Fibroblast of the conjunctiva (primary cell): ENCODE results near the gene NDUFV3.
"Not testable (repeated sequence)": the region's sequence is repeated elsewhere in the genome, so short reads cannot be mapped to it uniquely, and the experiment has no call there.

Experiments used
- DNase-seq: peaks from one replicate; pipeline ENCODE4 v3.0.0-alpha.2; 2010; ENCODE audit warnings: low read depth

NDUFV3 gene

DNA sequence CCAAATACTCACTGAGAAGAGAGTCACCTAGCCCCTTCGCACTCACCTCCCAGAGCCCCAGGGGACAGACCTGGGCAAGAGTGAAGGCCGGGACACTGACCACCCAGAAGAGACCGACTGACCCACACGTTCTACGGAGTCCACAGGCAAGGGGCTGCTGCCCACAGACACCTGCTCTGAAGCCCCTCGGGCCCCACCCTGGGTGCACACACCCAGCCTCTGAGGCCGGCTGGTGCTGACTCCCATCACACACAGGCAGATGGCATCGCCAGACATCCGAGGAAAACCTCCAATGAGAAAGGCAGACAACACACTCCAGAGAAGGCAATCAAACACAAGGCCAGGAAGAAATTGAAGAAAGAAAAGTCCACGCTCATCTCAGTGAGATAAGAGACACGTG, 35.9 kb upstream of the NDUFV3 start:
- no peak for DNase-seq

DNA sequence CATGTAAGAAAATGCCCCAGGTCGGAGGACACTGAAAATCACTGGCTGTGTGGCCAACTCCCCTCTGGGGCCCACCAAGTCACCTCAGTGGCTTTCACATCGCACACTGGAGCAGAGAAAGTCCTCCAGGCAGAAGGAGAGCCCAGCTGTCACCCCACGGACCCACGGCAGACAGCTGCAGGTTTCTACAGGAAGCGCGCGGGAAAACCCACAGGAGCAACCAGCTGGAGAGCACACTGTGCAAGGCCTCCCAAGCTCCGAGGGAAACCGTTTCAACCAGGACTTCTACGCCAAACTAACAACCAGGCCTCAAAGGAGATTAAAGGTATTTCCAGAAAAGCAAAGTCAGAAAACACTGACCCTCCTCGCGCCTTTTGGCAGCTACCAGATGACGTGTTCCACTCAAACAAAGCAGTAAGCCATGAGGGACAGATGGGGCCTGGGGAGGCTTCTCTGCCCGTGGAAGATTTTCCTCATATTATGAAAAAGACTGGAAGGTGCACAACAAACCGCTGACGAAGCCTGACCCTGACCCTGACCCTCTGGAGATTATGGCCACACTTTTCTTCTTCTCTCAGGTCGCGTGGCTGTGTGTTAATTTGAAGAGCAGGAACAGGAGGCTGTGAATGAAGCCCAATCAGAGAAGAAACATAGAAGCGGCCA, 34.8 kb upstream of the NDUFV3 start:
- no peak for DNase-seq

DNA sequence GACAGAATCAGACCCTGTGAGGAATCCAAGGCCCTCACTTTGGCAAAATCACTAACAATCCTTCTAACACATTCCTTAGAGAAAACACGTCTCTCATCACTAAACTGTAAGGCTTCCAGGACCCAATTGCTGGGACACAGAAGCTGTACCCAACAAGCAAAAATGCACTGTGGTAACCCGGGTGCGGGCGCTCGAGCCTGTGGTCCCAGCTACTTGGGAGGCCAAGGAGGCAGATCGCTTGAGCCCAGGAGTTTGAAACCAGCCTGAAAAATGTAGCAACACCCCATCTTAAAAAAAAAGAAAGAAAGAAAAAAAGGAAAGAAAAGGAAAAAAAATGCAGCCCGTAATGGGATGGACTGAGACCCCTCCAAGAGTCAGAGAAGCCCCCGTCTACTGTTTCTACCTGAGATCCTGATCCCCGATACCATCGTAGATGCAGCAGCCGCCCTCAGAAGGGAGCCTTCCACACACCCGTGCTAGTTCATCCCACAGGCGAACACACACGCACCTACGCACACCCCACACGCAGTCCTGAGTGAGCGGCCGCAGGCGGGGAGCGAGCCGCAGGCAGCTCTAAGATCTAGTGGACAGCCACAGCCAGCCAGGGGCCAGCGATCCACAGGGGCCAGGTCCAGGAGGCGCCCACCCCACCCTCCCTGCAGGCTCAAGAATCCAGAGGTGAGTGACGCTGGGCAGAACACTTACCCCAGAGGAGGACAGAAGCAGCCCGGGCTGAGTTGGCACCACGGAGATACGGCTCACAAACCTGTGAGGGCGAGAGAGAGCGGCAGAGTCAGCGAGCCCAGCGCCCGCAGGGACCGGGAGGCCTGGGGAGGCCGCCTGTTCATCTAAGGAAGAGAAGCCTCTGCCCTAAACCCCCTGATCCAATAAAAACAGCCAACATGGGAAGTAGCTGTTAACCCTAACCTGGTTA, 33.9 kb upstream of the NDUFV3 start:
- DNase-seq: no peak

DNA sequence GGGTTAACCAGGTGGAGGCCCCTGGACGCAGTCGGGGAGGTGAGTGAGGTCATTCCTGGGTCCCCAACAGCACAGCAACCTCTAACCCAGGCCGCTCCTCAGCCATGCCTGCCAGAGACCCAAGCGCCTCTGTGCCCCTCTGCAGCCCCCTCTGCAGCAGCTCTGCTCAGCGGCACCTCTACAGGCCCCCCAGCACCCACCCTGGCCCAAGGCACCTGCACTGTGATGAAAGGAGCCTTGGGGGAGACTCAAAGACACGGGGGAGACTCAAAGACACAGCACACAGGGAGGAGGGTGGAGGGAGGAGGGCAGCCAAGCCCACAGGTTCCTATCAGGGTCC, 33.2 kb upstream of the NDUFV3 start:
- DNase-seq: no peak

DNA sequence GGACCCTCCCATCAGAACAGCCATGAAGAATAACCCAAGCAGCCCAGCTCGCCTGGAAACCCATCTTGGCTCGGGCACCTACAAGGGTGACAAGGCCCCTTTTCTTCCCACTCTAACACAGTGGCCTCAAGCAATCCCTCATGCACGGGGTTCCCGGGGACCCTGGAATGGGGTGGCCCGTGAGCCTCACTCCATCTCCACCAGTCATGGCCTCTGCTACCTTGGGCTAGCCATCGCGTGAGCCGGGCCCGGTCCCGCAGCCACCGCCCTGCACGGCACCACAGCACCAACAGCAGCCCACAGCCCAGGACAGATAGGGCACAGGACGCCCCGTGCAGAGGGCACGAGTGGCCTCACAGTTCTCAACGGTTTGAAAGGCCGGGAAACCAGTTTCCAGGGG, 32.8 kb upstream of the NDUFV3 start:
- no peak for DNase-seq

DNA sequence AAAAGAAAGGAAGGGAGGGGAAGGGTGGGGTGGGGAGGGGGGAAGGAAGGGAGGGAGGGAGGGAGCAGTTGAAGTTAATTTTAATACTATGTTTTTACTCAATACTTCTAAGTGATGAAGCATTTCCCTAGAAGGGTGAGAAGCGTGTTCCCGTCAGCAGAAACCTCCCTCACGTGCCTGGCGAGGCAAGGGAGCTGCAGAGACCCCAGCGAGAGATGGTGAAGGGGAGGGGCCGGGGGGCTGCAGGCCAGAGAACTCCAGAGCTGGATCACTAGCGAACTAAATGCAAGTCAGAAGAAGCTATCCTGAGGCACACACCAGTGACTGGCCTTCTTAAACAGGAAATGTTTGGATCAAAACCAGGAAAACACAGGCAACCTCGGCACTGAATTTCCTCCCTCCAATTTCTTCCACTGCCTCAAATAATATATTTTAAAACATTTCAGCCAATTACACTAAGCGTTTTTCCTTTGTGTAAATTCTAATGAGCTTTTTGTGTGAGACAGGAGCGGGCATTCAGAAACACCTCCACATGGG, 31.7 kb upstream of the NDUFV3 start:
- DNase-seq: no peak

DNA sequence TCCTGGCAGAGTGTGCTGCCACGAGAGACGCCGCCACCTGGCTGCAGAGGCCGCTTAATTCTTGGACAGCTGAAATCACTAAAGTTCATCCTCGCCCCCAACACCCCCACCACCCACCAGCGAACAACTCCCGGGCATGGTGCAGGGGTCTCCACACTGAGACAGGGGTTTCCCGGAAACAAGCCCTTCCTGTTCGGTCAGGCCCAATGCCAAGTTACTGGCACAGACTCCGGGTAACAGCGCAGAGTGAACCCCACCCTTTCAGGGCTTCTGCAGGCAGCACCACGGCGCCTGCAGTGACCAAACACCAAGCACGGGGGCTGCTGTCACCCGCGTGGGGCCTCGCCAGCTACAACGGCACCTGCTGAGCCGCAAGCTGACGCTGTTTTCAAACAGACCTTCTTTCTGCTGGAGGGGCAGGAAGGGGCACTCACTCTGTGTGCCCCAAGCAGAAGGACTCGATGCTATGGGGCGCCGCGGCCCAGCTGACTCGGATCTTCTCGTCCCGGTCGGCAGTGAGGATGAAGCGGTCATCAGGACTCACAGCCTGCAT, 31.2 kb upstream of the NDUFV3 start:
- DNase-seq: no peak

DNA sequence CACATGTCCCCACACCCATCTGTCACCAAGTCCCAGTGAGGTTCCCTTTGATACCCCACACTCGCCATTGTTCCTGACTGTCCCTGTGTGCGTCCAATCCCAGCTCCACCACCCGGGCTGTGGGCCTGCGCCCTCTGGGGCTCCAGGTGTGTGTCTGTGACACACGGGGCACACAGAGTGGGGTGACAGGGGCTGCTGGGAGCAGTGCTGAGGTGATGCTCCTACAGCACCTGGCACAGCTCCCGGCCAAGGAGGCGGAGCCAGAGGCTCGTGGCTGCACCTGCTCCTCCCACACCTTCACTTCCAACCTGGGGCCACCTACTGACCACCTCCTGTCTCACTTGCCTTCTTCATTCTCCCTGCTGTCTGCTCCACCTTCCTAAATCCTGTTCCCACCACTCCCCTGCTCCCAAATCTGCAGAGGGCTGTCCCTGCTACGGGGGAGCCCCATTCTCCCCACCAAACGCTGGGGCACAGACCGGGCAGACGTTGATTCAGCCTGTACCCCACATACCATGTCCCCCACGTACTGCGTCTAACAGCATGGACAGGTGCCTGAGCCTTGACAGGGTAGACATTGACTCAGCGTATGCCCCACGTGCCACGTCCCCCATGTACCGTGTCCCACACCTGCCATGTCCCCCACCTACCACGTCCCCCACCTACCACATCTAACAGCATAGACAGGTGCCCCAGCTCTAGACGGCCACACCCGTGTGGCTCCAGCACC, 30.2 kb upstream of the NDUFV3 start:
- no peak for DNase-seq

DNA sequence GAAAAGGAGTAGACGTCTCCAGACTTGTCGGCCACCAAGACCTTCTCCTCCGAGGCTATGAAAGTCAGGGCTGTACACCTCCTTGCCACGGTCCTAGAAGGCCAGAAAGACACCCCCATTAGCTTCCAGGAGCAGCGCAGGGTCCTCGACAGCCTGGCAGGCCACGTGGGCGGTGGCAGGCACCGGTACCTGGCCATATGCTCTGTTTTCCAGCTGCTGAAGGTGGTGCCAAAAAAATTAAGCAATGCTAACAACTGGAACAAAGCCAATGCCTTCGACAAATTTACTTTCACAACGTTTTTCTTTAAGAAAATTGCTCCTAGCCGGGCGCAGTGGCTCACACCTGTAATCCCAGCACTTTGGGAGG, 29.6 kb upstream of the NDUFV3 start:
- no peak for DNase-seq

DNA sequence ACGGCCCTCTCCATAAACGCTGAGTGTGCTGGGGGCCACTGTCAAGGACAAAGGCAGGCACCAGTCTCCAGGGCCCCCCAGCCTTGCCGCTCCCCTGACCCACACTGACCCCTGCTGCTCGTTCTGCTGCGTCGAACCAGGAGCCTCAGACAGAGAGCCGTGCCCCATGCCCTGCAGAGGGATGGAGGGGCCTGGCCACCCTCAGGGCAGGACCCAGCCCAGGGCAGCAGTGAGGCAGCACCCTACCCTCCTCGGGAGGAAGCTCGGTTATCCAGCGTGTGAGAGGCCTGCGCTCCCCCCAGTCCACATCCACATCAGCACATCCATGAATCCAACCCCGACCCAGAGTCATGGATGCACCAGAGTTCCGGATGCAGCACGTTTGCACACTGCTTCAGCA, 28.8 kb upstream of the NDUFV3 start:
- no peak for DNase-seq

DNA sequence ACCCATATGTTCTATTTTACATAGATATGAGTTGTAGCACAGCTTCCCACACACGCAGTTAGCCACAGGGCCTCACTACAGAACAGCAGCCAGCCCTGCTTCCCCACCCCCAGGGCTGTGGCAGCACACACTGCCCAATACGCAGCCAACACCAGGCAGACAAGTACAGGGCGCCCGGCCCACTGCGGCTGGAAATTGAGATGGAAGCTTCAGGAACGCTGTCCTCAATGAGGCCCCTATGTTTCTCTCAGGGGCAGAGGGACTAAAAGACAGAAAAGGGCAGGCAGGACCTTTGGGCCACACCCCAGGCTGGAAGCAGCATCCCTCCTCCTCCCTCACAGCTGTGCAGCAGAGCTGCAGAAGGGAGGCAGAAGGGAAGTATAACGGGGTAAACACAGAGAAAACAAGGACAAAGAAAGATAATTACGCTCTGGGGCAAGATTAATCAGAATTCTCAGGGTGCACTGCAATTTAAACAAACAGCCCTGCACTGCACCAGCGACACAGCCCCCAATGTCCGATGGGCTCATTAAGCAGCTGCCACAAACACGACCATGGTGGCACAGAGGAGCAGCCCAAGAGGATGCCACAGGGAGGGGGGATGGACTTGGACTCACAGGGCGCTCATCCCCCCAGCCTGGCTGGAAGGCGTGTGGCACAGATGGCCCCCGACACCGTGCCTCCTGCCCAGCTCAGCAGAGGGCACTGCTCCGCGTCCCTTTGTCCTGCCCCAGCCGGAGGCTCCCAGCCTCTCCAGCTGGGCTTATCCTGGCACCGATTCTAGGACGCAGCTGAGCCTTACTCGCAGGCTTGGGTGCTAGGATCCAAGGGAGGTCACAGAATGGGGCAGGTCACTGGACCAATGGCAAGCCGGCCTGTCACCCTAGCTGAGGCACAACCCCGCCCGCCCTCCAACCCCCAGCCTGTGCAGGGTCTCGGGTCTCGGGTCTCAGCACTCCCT, 28.0 kb upstream of the NDUFV3 start:
- no peak for DNase-seq

DNA sequence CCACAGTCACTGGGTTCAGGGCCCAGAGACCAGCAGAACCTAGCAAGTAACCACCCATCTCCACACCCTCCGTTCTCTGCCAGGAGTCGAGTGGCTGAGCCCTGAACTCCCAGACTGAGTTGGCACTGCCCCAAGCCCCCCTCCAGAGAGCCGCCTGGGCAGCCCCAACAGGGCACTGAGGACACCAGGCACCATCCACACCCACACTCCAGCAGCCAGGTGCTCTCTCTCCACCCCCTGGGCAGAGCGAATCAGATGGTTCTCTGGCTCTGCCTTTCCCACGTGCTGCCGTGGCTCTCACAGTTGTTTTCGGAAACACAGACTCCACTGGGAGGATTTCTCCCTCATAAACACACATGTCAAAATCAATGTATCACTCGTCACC, 27.3 kb upstream of the NDUFV3 start:
- DNase-seq: no peak

DNA sequence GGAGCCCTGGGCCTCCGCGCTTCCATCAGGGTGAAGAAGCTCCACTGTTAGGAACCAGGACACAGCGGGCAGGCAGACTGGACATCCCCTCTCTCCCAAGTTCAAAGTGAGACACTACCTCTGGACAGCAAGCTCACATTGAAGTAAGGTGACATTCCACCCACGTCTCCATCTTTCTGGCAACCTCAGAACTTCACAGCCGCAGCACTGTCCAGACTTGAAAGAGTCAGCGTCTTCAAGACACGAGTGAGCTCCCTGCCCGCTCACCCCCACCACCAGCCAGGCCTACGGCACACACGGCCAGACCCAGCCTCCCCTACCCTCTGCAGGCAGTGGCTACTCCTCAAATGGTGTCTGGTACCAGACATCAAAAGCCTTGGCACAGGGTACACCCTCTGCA, 24.9 kb upstream of the NDUFV3 start:
- DNase-seq: no peak

DNA sequence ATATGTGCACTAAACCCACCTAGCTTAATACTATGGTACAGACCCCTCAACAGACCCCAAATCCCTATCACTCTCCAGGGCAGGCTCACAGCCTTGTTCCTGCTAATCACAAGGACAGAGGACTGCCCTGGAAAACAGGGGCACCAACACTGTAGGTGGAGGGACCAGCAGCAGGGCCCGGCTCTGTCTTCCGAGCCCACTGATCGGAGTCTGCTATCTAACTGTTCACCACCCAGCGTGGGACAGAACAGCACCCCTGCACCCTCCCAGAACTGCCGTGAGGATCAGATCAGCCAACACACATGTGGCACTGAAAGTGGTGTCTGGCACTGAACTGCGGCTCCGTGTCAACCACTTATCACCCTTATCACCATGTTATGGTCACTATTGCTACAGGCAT, 20.0 kb upstream of the NDUFV3 start:
- no peak for DNase-seq

DNA sequence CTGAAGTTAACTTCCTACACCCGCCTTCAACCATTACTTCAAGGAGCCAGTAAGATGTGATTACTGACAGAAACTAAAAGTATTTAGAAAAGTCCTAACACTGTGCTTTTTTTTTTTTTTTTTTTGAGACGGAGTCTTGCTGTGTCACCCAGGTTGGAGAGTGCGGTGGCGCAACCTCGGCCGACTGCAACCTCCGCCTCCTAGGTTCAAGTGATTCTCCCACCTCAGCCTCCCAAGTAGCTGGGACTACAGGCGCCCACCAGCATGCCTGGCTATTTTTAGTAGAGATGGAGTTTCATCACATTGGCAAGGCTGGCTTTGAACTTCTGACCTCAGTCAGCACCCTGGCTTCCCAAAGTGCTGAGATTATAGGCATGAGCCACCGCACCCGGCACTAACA, 17.3 kb upstream of the NDUFV3 start:
- not testable (repeated sequence) for DNase-seq

DNA sequence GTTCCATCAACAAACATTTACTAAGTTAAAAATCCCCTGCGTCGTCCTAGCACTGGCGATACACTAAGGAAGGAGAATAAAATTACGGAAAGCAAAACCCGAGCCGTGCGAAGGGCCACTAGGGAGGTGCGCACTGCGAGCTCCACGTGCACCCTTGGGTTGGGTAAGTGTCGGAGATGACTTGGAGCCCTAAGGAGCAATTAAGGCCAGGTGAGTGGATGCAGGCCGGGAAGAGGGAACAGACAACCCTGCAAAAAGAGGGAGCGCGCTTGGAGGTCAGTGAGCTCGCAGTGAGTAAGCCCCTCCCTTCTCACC, 14.5 kb upstream of the NDUFV3 start:
- DNase-seq: no peak

DNA sequence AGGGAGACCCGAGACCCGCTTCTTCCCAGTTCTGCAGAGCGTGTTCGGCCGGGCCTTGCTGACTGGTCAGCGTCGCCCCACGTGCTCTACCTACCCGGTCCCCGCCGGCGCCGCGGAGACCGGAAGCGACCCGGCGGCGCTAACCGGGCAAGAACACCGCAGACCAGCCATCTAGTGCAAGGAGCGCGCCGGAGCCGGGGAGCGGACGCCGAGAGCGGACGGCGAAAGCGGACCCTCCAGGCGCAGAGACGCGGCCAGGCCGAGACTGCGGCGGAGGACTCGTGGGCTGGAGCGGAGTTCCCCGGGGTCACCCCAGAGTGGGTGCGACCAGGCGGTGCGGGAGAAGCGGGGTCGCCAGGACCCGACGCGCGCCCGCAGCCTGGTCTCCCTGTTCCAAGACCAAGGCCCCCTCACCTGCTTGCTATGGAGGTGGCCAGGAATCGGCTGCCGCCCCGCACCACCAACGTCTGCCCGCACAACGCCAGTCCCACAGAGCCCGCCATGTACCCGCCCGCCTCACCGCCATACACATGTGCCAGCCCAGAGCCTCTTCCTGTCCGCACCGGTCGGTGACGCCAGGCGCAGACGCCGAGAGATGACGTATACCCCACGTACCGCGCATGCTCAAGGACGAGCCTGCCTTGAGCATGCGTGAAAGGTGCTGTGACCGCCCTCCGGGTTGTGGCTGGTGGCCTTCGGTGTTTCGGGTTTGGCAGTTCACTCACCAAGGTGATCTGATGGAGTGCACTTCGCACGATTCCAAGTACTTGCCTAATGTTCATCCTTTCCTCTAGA, 13.9 kb upstream of the NDUFV3 start, which contains the start of gene WDR4:
Gene WDR4 (minus strand): TSS at position 547 of the 795 bp plus-strand sequence. CDS start 44 bp downstream, at position 503.
- peak; percentile 93 for DNase-seq

DNA sequence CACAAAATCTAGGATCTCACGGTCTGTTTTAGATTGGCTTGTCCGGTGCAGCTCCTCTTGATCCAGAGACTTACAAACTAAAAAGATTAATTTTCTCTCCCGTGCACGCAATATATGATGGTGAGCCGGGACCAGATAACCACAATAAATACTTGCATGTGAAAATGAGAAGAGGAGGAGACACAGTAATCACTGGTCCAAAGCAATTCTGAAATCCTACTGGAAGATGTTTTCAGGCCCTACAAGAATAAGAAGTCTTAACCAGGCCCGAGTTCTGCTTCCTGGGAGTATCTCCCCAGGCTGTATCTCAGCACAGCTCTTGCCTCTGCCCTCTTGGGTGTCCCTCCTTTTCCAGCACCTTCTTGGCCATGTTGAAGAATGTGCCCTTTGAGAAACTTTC, 12.8 kb upstream of the NDUFV3 start:
- DNase-seq: no peak

DNA sequence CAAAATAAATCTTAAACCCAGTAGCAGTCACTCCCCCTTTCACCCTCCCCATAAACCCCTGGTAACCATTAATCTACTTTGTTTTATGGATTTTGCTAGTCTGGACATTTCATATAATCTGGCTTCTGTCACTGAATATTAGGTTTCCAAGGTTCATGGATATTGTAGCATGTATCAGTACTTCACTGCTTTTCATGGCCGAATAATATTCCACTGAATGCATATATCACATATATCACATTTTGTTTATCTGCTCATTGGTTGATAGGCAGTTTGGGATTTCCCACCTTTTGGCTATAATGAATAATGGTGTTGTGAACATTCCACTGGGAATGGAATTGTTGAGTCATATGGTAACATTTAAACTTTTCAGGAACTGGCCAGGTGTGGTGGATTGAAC, 9.2 kb upstream of the NDUFV3 start:
- DNase-seq: no peak

DNA sequence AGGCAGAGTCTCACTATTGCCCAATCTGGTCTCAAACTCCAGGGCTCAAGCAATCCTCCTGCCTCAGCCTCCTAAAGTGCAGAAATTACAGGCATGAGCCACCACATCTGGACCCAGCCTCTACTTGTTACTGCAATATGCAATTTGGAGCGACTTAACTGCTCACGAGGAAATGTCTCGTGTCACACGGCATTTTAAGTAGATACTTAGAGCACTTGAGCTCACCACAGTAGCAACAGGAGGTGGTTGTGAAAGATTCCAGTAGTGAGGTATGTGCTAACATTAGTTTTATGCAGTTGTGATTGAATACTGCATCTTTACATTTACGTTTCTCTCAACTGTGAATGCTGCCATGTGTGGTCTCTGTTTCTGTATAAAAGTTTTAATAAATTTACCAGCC, 5.8 kb upstream of the NDUFV3 start:
- DNase-seq: no peak

DNA sequence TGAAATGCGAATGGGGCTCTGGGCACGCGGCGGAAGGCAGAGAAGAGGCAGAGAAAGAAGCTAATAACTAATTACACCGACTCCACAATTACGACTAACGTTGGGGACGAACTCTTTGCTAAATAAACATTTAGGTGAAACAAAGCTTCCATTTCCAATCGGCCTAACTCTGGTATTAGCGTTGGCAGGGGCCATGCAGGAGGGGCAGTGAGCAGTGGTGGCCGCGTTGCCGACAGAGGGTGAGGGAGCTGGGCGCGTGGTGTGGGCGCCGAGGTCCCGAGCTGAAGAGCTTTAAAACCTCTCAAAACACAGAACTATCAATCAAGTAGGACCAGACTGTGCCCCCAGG, 553 bp upstream of the NDUFV3 start:
- DNase-seq: no peak
